Measurements from ENCODE around the gene ATP8B2. TPM values are rescaled to one million over a fixed set of nuclear protein-coding genes. Genes with fewer than 3 reads are reported as not detected.
"Not testable (repeated sequence)": the region's sequence is repeated elsewhere in the genome, so short reads cannot be mapped to it uniquely, and the experiment has no call there.

ATP8B2 gene
- polyA plus RNA-seq, 6 donors from 2014 or later = 5.0 to 11.7 (median 7.7) TPM

DNA sequence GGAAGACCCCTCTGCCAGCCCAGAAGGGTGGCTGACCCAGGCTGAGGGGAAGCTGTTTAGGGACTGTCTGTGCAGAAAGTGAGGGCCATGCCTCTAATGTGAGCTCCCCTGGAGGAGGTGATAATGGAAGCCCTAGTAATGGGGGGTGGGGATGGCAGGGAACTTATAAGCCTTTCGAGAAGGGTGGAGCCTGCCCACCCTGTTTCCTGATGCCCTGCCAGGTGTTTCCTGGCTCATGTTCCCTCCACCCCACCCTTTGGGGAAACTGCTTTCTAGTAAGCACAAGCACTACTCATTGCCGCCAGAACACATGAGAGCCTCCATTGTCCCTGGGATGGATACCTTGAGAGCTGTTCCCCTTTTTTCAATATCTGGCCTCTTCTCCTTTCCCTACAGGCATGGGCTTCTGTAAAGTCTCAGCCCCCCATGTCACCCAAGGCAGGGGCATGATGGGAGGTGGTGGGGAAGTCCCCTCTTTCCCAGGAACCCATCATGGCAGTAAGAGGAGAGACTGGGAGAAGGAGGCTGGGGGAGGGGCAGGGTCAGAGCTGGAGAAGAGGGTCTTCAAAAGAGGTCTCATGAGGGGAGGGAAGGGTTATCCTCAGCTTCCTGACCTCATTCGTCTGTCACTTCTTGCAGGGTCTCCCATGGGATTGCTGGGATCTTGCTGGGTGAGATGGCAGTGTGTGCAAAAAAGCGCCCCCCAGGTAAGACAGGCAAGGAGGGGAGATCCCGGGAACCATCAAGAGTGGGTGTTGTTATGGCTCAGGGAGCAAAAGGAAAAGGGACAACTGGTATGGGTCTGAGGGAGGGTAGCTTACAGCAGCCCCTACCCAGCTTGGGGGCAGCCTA is 2.4 kb downstream of the ATP8B2 start:
- ATAC-seq (ENCODE audit: low read depth in 2 of 2) (peak; percentile 34 to 38), DNase-seq (peak; percentile 63)
- Mint-ChIP-seq H3K36me3 (peaks cover 6 to 8% of the 10 kb centered on the region in 2 donors), H3K4me3 (peak overlapping the region; percentile 81 to 97 (median 93)), H3K27me3 (peaks cover 0 to 5% (median 4%) of the 10 kb centered on the region in 3 donors), H3K27ac (peak overlapping the region; percentile 16 to 96 (median 94)), H3K4me1 (peaks cover 51 to 63% (median 59%) of the 10 kb centered on the region in 3 donors), H3K9me3 (no peaks in the 10 kb centered on the region)

DNA sequence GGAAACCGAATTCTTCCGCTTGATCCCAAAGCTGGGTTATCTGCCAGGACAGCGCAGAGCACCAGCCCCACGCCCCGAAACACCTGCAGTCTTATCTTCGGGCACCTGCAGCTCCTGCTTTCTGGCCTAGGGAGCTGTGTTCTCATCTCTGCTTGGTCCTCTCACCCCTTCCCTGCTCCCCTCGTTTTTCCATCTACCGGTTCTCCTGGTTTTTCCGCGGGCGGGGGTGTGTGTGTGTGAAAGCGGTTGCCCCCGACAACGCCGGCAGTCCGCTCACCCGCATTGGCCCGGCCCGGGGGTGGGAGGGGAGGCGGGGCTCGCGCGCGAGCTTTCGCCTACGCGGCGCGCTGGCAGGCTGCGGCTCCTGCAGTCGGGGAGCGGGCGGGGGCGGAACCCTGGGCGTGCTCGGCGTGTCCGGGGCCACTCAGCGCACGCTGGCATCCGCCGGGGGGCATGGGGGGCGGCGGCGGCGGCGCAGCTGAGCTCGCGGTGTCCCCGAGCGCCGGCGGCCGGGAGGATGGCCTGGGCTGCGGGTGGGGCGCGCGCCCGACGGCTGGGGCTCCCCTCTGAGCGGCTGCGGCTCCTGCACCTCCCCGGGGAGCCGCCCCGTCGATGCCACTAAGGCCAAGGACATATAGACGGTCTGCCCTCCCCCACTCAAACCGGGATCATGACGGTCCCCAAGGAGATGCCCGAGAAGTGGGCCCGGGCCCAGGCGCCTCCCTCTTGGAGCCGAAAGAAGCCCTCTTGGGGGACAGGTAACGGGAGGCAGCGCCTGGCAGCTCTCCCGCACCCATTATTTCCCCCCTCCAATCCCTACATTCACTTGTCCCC is 3.2 kb downstream of the ATP8B2 start:
- Mint-ChIP-seq H3K9me3 (no peaks in the 10 kb centered on the region), H3K4me1 (peaks cover 51 to 66% (median 59%) of the 10 kb centered on the region in 3 donors), H3K36me3 (peaks cover 6 to 8% of the 10 kb centered on the region in 2 donors), H3K4me3 (peak overlapping the region; percentile 81 to 97 (median 93)), H3K27ac (peak overlapping the region in 5 of 6 donors; percentile 51 to 95 (median 87)), H3K27me3 (no peaks in the 10 kb centered on the region)
- peak; percentile 62 to 67 for ATAC-seq (ENCODE audit: low read depth in 2 of 2)
- peak; percentile 81 for DNase-seq

DNA sequence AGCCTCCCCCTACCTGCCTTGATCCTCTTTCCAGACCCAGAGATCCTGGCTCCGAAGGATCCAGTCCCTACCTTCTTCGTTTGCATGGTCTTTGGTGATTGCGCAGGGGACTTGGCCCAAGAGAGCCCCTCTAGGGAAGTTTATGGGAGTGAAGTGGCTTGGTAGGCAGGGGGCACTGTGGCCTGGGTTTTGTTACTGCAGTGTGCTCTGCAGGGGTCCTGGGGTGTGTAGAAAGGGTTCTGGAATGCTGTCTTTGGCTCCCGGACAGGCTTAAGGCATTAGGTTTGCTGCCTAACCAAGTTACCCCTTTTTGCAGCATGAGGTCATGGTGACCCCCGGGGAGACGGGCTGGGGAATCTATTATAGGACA is 3.8 kb downstream of the ATP8B2 start:
- Mint-ChIP-seq H3K9me3 (no peaks in the 10 kb centered on the region), H3K36me3 (peaks cover 6 to 8% of the 10 kb centered on the region in 2 donors), H3K27ac (peak overlapping the region in 2 of 6 donors; percentile 21 to 59), H3K4me3 (peak overlapping the region; percentile 64 to 91 (median 74)), H3K4me1 (peaks cover 51 to 64% (median 55%) of the 10 kb centered on the region in 3 donors), H3K27me3 (no peaks in the 10 kb centered on the region)
- DNase-seq (peak; percentile 3), ATAC-seq (ENCODE audit: low read depth in 2 of 2) (no peak)

DNA sequence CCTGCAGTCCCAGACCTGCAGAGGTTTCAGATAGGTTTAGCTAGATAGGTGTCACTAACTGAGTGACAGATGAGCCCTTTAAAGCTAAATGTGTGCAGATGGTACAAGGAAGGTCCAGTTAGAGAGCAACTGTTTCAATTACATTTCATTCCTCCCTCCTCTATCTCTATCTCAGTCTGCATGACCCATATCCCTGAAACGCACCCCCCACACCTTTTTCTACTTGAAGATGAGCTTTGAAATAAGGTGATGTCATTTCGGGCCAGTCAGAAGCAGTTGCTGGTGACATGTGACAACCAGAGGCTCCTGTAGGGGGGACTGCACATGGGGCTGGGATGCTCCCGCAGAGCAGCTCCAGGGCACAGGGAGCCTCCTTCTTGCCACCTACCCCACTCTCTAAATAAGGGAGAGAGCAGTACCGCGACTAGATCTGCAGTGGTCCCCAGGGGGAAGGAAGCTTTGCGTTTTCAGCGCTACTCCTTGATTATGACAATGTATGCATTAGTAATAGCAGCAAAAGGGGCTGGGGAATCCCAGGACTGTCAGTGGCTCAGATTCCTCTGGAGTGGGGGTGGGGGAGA is 4.3 kb downstream of the ATP8B2 start:
- H3K4me3 Mint-ChIP-seq = peak overlapping the region in 7 of 8 donors; percentile 64 to 91 (median 73)
- ATAC-seq (ENCODE audit: low read depth in 2 of 2) (no peak), DNase-seq (no peak)
- peaks cover 6 to 8% of the 10 kb centered on the region in 2 donors for H3K36me3 Mint-ChIP-seq
- no peaks in the 10 kb centered on the region for H3K27me3 Mint-ChIP-seq
- H3K4me1 Mint-ChIP-seq = peaks cover 47 to 62% (median 50%) of the 10 kb centered on the region in 3 donors
- H3K27ac Mint-ChIP-seq = peak overlapping the region in 3 of 6 donors; percentile 13 to 67 (median 59)
- no peaks in the 10 kb centered on the region for H3K9me3 Mint-ChIP-seq

DNA sequence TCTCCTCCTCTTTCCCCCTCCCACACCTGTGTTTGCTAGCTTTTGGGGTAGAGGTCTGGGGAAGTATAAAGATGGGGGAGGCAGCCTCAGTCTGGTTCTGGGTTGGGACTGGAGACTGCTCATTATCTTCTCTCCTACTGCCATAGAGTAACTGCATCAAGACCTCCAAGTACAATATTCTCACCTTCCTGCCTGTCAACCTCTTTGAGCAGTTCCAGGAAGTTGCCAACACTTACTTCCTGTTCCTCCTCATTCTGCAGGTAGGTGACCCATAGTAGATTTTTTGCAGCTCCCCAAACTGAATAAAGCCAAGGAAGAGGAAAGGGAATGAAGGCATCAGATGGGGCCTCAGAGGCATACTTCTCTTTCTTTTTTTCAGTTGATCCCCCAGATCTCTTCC is 5.3 kb downstream of the ATP8B2 start:
- DNase-seq (no peak), ATAC-seq (ENCODE audit: low read depth in 2 of 2) (no peak)
- H3K36me3 Mint-ChIP-seq = peaks cover 6 to 8% of the 10 kb centered on the region in 2 donors

DNA sequence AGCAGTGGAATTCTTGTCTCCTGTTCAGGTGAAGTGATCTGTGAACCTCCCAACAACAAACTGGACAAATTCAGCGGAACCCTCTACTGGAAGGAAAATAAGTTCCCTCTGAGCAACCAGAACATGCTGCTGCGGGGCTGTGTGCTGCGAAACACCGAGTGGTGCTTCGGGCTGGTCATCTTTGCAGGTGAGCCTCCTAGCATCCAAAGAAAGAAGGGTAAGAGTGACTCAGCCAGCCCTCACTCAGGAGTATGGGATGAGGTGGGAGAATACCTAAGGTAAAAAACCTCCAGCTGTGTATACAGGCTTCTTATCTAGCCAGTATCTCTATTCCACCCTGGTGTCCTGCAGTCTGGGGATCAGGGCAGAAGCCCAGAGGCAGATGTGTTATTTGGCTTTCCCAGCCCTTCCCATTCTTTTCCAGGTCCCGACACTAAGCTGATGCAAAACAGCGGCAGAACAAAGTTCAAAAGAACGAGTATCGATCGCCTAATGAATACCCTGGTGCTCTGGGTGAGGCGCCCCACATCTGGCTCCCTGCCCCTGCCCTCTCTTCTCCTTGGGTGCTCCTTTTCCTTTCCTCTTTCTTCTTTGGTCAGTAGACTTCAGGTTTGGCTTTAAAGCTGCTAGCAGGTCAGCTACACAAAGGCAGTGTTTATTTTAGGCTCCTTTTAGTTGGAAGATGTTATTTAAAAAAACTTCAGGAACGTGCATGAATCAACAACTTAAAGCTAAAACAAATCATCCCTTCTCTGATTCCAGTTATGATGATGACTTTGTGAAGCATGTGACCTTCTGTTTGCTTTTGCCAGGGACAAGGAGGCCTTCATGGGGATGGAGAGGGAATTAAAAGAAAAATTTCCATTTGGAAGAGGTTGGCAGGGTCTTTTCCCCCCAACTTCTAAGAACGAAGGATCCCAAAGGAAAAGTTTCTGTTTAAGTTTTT is 9.0 kb downstream of the ATP8B2 start:
- Mint-ChIP-seq H3K36me3 (peaks cover 6 to 17% of the 10 kb centered on the region in 2 donors), H3K4me1 (peaks cover 22 to 34% (median 22%) of the 10 kb centered on the region in 3 donors), H3K27me3 (no peaks in the 10 kb centered on the region), H3K27ac (peak overlapping the region in 2 of 6 donors; percentile 61 to 80), H3K9me3 (no peaks in the 10 kb centered on the region), H3K4me3 (peak overlapping the region in 3 of 8 donors; percentile 17 to 53 (median 30))
- DNase-seq (no peak), ATAC-seq (ENCODE audit: low read depth in 2 of 2) (no peak)

More for the DNA sequence above, 5.3 kb downstream of the ATP8B2 start:
- Mint-ChIP-seq H3K27me3 (no peaks in the 10 kb centered on the region), H3K27ac (peak overlapping the region in 3 of 6 donors; percentile 16 to 72 (median 59)), H3K4me3 (peak overlapping the region in 4 of 8 donors; percentile 4 to 67 (median 32)), H3K4me1 (peaks cover 50 to 64% (median 55%) of the 10 kb centered on the region in 3 donors), H3K9me3 (no peaks in the 10 kb centered on the region)

DNA sequence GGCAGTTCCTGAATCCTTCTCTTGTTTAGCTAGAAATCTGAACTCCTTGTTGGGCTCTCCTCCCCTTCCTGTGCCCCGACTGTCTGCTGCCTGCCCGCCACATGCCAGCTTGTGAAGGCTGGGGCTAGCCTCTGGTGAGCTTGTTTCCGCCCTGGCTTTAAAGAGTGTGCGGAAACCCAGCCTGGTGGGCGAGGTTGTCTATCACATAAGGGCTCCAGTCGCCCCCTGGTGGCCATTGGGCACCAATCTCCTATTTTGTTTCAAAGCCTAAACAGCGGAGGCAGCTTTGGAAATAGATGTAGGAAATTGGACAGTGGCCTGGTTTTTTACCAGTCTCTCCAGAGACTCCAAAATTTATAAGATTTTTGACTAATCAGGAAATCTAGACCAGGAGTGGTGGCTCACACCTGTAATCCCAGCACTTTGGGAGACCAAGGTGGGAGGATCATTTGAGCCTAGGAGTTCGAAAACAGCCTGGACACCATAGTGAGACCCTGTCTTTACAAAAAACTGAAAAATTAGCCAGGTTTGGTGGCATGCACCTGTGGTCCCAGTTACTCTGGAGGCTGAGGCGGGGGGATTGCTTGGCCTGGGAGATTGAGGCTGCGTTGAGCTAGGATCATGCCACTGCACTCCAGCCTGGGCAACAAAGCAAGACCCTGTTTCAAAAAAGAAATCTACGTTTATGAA is 9.8 kb downstream of the ATP8B2 start:
- no peaks in the 10 kb centered on the region for H3K27me3 Mint-ChIP-seq
- H3K27ac Mint-ChIP-seq = peak overlapping the region in 4 of 6 donors; percentile 17 to 80 (median 53)
- ATAC-seq (ENCODE audit: low read depth in 2 of 2) (peak; percentile 98), DNase-seq (peak; percentile 78)
- H3K9me3 Mint-ChIP-seq = no peaks in the 10 kb centered on the region
- peak overlapping the region in 2 of 8 donors; percentile 17 to 53 for H3K4me3 Mint-ChIP-seq
- H3K4me1 Mint-ChIP-seq = peaks cover 14 to 26% (median 14%) of the 10 kb centered on the region in 3 donors
- H3K36me3 Mint-ChIP-seq = peaks cover 6 to 20% of the 10 kb centered on the region in 2 donors

DNA sequence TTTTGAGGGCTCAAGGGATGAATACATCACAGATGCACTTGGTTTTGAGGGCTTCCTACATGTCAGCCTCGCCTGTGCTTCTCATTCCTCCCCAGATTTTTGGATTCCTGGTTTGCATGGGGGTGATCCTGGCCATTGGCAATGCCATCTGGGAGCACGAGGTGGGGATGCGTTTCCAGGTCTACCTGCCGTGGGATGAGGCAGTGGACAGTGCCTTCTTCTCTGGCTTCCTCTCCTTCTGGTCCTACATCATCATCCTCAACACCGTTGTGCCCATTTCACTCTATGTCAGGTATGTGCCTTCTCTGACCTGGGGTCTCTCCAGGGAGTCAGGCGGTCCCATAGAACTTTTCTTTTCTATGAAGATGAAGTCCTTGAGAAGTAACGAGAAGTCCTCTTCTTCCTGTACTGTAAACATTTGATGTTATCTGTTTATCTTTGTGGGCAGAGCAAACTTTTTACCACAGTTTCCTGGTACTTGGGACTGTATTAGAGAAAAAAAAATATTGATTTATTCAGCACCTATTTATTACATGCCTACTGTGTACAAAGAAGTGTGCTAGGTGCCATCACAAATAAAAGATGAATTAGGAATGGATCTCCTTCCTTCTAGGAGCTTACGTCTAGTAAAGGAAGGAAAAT is 12.0 kb downstream of the ATP8B2 start:
- H3K4me1 Mint-ChIP-seq = peaks cover 6 to 14% (median 9%) of the 10 kb centered on the region in 3 donors
- DNase-seq = no peak
- H3K9me3 Mint-ChIP-seq = no peaks in the 10 kb centered on the region
- H3K4me3 Mint-ChIP-seq = no peak overlapping the region
- H3K27me3 Mint-ChIP-seq = no peaks in the 10 kb centered on the region
- ATAC-seq (ENCODE audit: low read depth in 2 of 2) = no peak
- H3K36me3 Mint-ChIP-seq = peaks cover 2 to 20% of the 10 kb centered on the region in 2 donors
- H3K27ac Mint-ChIP-seq = no peak overlapping the region

DNA sequence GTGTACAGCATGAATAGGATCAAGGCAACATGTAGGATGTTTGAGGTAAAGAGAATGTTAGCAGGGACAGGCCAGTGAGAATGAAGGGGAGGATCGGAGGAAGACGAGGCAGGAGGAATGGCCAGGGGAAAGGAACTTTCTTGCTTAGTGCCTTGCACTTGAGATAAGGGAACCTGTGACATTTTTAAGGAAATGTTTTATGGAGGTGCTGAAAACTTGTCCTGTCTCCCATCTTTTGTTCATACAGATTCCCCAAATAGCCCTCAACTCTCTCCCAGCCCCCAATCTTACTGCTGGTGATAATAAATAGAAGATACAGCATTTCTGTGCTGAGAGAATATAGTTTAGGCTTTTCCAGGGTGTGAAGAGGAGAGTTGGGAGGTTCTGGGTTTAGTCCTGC is 13.6 kb downstream of the ATP8B2 start:
- DNase-seq (no peak), ATAC-seq (ENCODE audit: low read depth in 2 of 2) (no peak)
- Mint-ChIP-seq H3K9me3 (no peaks in the 10 kb centered on the region), H3K4me3 (no peak overlapping the region), H3K4me1 (peaks cover 6 to 17% (median 13%) of the 10 kb centered on the region in 3 donors), H3K27me3 (no peaks in the 10 kb centered on the region), H3K36me3 (peaks cover 15 to 35% of the 10 kb centered on the region in 2 donors), H3K27ac (no peak overlapping the region)

DNA sequence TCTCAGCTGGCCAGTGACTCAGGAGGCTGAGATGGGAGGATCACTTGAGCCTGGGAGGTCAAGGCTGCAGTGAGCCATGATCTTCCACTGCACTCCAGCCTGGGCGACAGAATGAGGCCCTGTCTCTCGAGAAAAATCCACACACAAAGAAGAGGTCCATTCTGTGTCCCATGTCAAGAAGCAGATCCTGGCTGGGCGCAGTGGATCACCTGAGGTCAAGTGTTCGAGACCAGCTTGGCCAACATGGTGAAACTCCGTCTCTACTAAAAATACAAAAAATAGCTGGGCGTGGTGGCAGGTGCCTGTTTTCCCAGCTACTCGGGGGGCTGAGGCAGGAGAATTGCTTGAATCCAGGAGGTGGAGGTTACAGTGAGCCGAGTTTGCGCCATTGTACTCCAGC is 16.0 kb downstream of the ATP8B2 start:
- H3K4me1 Mint-ChIP-seq = peaks cover 0 to 11% (median 5%) of the 10 kb centered on the region in 3 donors
- not testable (repeated sequence) for H3K27me3 Mint-ChIP-seq; DNase-seq; H3K27ac Mint-ChIP-seq; ATAC-seq (ENCODE audit: low read depth in 2 of 2); H3K4me3 Mint-ChIP-seq; H3K9me3 Mint-ChIP-seq
- peaks cover 27 to 59% of the 10 kb centered on the region in 2 donors for H3K36me3 Mint-ChIP-seq

DNA sequence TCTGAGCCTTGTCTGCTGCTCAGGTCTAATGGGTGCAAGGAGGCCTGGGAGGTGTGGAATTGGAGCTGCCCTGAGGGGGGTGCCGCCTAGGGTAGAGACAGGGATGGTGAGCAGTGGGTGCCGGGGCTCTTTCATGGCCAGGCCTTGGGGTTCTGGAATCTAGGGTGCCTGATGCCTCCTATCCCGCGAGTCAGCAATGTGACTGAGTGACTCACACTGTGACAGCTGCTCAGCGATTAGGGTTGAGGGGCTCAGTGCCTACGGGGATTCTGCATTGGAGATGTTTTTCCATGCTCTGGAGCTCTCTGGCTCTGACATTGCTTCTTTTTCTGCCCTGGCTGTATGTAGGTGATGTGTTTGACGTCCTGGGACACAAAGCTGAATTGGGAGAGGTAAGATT is 16.8 kb downstream of the ATP8B2 start:
- Mint-ChIP-seq H3K4me1 (peaks cover 0 to 11% (median 5%) of the 10 kb centered on the region in 3 donors), H3K27me3 (no peaks in the 10 kb centered on the region), H3K27ac (peak overlapping the region in 2 of 6 donors; percentile 60 to 69), H3K9me3 (no peaks in the 10 kb centered on the region), H3K4me3 (no peak overlapping the region), H3K36me3 (peaks cover 29 to 63% of the 10 kb centered on the region in 2 donors)
- DNase-seq (no peak), ATAC-seq (ENCODE audit: low read depth in 2 of 2) (no peak)

All from naive B cell (primary cell).